Pancreas (tissue), 8 donors: ENCODE results near the gene NEK3. TPM values are rescaled to one million over a fixed set of nuclear protein-coding genes. Genes with fewer than 3 reads are reported as not detected.

Experiments used
- polyA plus RNA-seq, 2 donors: library from polyadenylated mRNA; stranded (reverse); fragments of 200-250 nt; gene quantifications; one replicate each; pipeline ENCODE4 v1.2.3, GENCODE V29; 2013
- total RNA-seq, 6 donors: library from RNA; stranded (reverse); fragmentation: NEBNext Ultra II Directional in 4 of 6; extraction: Animal tissue kit (Norgen Biotek cat#: 25700) in 4 of 6; gene quantifications; one replicate each; pipeline versions ENCODE4 v1.2.1 to v1.2.4, GENCODE V29; 2021 to 2023
- donor health status: healthy with polysubstance abuse.
- donor health status: DM: no; HTN: no; CAD: no; lungs with moderate emphysema.
- donor health status: DM: no; HTN: no; CAD: no.
- donor health status: Bipolar disorder and iron deficiency.
- donor health status: DM: yes; HTN: yes; CAD: no.
- donor health status: DM: no; HTN: no; CAD: no.
- donor health status: DM: no; HTN: no; CAD: no.
- donor health status: DM: yes; HTN: yes; CAD: no.

NEK3 gene
- total and polyA plus RNA-seq, 8 donors: 6.0 to 33.4 (median 7.0) TPM

Other genes with a start within 250 kb of the NEK3 start
- 1 to 10 TPM; 2.3 to 6.0 (median 3.5) TPM for gene ATP7B, start 148.1 kb downstream of the NEK3 start, total RNA-seq
- 1 to 10 TPM; 2.0 to 2.3 TPM for gene ATP7B, start 148.1 kb downstream of the NEK3 start, polyA plus RNA-seq
- 10 to 100 TPM; 11.8 to 22.1 (median 17.6) TPM for gene ALG11, start 147.2 kb downstream of the NEK3 start, total RNA-seq
- gene ALG11, start 147.2 kb downstream of the NEK3 start, polyA plus RNA-seq: 1 to 10 TPM; 2.5 to 3.1 TPM
- 1 to 10 TPM; 4.4 to 10.0 (median 7.4) TPM for gene UTP14C, start 134.9 kb downstream of the NEK3 start, total RNA-seq
- gene UTP14C, start 134.9 kb downstream of the NEK3 start, polyA plus RNA-seq: 1 to 10 TPM; 1.7 to 5.0 TPM
- gene NEK5, start 30.5 kb downstream of the NEK3 start, total RNA-seq: under 1 TPM; 0.09 to 0.50 (median 0.18) TPM
- gene NEK5, start 30.5 kb downstream of the NEK3 start, polyA plus RNA-seq: under 1 TPM; 0.19 to 0.47 TPM
- gene THSD1, start 246.6 kb upstream of the NEK3 start, total RNA-seq: 1 to 10 TPM in 3 of 6 donors, under 1 TPM in 3; 0.41 to 1.8 (median 0.91) TPM
- 1 to 10 TPM in 1 of 2 donors, under 1 TPM in 1; 0.99 to 1.9 TPM for gene THSD1, start 246.6 kb upstream of the NEK3 start, polyA plus RNA-seq